Left ventricle myocardium inferior (tissue), 1 donor: Measurements from ENCODE around the gene CUBN. TPM values are rescaled to one million over a fixed set of nuclear protein-coding genes. Genes with fewer than 3 reads are reported as not detected.

Experiments
- DNase-seq: peaks from one replicate; pipeline ENCODE4 v3.0.0-alpha.2; 2020
- H3K27ac ChIP-seq: fragments of 200-600 bp; replicated peaks from 2 replicates; pipeline ENCODE4 v1.8.0; 2021
- H3K27me3 ChIP-seq: fragments of 200-600 bp; 2 replicates; pipeline ENCODE4 v1.8.0; 2021; ENCODE audit warnings: low read depth
- H3K36me3 ChIP-seq: fragments of 200-600 bp; 2 replicates; pipeline ENCODE4 v1.8.0; 2021
- H3K4me1 ChIP-seq: fragments of 200-600 bp; 2 replicates; pipeline ENCODE4 v1.8.0; 2021
- H3K4me3 ChIP-seq: fragments of 200-600 bp; 2 replicates; pipeline ENCODE4 v1.8.0; 2021; ENCODE audit warnings: mild to moderate bottlenecking, moderate library complexity
- H3K9me3 ChIP-seq: fragments of 200-600 bp; replicated peaks from 2 replicates; pipeline ENCODE4 v1.8.0; 2021
- intact Hi-C: fragments of 100-400 bp; cut with micrococcal nuclease; formaldehyde crosslinking; loops from one replicate; pipeline ENCODE4 v1.11.0; 2022
- total RNA-seq: library from RNA; stranded (reverse); fragmentation: NEBNext Ultra II Directional; extraction: Animal tissue kit (Norgen Biotek cat#: 25700); gene quantifications from one replicate; pipeline ENCODE4 v1.2.1, GENCODE V29; 2021
- TF ChIP-seq, protein P1 (sequence below): fragments of 200-600 bp; IDR thresholded peaks from 2 replicates; pipeline ENCODE4 v1.8.0; 2021; ENCODE audit warnings: antibody characterized with exemption, mild to moderate bottlenecking, borderline replicate concordance
- donor health status: DM: no; HTN: yes; CAD: no; lungs with severe emphysema.

The CUBN gene
- total RNA-seq, 1 donor from 2014 or later: 0.44 TPM

DNA sequence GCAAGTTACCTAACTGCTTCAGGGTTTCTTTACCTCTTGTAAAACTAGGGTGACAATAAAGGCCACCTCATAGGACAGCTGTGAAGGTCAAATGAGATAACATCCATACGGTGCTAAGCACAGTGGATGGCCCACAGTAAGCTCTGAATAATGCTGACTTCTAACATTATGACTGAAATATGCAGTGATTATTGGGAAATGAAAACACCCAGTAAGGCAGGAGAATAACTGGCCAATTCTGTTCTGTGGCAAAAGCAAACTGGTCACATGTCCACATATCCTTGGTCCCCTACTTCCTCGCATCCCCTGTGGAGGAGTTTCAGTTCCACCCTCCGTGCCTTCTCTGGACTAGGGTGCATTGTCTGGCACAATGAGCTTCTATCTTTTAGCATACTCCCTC, 1.4 kb downstream of the CUBN start:
- no peaks in the 10 kb centered on the region for H3K27me3 ChIP-seq
- no peak overlapping the region for H3K27ac ChIP-seq
- no peak overlapping the region for H3K4me3 ChIP-seq
- TF ChIP-seq, protein P1, sequence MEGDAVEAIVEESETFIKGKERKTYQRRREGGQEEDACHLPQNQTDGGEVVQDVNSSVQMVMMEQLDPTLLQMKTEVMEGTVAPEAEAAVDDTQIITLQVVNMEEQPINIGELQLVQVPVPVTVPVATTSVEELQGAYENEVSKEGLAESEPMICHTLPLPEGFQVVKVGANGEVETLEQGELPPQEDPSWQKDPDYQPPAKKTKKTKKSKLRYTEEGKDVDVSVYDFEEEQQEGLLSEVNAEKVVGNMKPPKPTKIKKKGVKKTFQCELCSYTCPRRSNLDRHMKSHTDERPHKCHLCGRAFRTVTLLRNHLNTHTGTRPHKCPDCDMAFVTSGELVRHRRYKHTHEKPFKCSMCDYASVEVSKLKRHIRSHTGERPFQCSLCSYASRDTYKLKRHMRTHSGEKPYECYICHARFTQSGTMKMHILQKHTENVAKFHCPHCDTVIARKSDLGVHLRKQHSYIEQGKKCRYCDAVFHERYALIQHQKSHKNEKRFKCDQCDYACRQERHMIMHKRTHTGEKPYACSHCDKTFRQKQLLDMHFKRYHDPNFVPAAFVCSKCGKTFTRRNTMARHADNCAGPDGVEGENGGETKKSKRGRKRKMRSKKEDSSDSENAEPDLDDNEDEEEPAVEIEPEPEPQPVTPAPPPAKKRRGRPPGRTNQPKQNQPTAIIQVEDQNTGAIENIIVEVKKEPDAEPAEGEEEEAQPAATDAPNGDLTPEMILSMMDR: no peak
- intact Hi-C loops: no loop called here
- H3K4me1 ChIP-seq: no peaks in the 10 kb centered on the region
- DNase-seq: no peak
- no peaks in the 10 kb centered on the region for H3K36me3 ChIP-seq
- H3K9me3 ChIP-seq: no peaks in the 10 kb centered on the region

DNA sequence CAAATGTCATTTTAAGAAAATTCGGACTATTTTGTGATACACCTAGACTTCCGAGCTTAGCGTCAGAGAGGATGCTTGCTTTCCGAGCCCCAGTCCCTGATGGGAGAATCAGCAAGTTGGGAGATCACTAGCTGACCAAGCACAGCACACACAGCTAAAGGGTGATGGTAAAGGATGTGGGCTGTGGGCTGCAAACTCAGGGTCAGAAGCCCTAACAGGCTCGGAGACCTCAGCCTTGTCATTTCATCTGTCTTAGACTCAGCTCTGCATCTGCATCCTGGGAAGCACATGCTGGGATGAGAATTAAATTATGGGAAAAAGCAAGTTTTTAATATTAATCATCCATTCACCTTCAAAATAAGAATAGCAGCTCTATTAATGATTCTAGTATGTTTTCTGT, 3.3 kb downstream of the CUBN start:
- intact Hi-C loops: no loop called here
- no peaks in the 10 kb centered on the region for H3K4me1 ChIP-seq
- H3K9me3 ChIP-seq: no peaks in the 10 kb centered on the region
- no peak overlapping the region for H3K4me3 ChIP-seq
- no peak for DNase-seq
- H3K27me3 ChIP-seq: no peaks in the 10 kb centered on the region
- no peak overlapping the region for H3K27ac ChIP-seq
- TF ChIP-seq, protein P1: no peak
- H3K36me3 ChIP-seq: peaks cover 4% of the 10 kb centered on the region

DNA sequence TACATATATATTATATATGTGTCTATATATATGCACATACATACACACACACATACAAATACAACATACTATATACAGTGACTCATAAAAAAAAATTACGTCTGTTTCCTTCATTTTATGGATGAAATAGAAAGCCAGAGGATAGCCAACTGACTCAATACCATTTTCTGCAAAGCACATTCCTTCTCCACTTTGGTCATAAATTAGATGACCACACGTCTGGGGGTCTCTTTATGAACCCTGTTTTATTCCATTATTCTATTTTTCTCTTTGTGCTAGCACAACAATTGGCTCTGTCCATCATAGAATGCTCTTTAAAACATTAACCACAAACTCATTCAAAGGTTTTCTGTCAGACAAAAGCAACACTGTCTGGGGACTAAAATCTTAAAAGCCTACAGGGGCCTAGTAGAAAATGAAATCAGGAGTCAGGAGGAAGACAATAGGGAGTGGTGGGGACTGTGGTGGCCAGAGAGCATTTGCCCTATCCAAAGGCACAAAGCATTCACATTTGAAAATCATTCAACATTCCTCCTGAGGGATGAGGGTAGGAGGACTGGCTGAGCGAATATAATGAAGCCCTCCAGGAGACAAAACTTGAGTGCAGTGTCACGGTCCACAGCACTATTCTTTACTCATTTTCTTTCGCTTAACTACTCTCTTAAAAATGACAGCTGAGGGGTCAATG, 4.3 kb downstream of the CUBN start:
- H3K36me3 ChIP-seq: peaks cover 4% of the 10 kb centered on the region
- intact Hi-C loops: no loop called here
- H3K4me3 ChIP-seq: no peak overlapping the region
- TF ChIP-seq, protein P1: no peak
- DNase-seq: no peak
- H3K9me3 ChIP-seq: no peaks in the 10 kb centered on the region
- H3K27ac ChIP-seq: no peak overlapping the region
- no peaks in the 10 kb centered on the region for H3K27me3 ChIP-seq
- no peaks in the 10 kb centered on the region for H3K4me1 ChIP-seq

- Histone ChIP-seq H3K27me3 (no peaks in the 10 kb centered on the region), H3K4me1 (no peaks in the 10 kb centered on the region), H3K9me3 (no peaks in the 10 kb centered on the region), H3K36me3 (peaks cover 4% of the 10 kb centered on the region), H3K27ac (no peak overlapping the region), H3K4me3 (no peak overlapping the region)
- intact Hi-C loops: no loop called here
- no peak for DNase-seq
- TF ChIP-seq, protein P1: no peak
Measured at GRCh38 chr10:17123961-17124360, 5.7 kb downstream of the CUBN start.

DNA sequence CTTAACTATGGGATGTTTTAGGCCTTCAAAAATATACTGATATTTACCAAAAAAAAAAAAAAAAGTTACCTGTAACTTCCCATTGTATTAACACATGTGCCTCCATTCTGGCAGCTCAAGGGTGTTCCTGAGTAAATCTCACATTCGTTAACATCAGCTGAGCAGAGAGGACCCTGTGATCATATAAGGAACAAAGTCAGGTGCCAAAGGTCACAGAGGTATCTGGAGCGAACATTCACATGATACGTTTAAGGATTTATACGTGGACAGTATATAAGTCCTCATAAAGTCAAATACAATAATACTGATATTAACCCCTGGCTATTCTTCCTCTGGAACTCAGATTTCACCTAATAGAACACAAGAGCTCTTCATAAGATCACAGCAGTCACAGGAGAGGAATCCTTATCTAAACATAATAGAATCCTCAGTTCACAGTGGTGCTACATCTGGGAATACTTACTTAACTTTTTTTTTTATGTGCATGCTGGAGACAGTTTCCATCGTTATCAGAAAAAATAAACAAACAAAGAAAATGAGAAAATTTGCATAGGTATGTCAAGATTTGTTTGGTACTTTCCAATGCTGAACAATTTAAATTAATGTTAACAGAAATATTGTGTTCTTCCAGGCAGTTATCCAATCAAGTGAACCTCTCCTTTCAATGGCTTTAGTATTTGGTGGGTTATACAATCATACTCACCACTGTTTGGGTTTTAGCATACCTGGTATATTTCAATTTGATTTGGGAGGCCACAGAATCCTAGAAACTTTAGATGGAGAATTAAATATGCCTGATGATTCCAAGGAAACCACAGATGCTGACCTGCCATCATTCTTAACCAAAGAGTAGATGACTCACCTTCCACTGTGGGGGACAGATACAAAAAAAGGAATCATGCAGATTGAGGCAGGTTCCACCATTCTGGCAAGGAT, 6.6 kb downstream of the CUBN start:
- Histone ChIP-seq H3K27ac (no peak overlapping the region), H3K4me3 (no peak overlapping the region), H3K9me3 (no peaks in the 10 kb centered on the region), H3K27me3 (no peaks in the 10 kb centered on the region), H3K4me1 (no peaks in the 10 kb centered on the region), H3K36me3 (peaks cover 4% of the 10 kb centered on the region)
- DNase-seq: no peak
- intact Hi-C loops: no loop called here
- TF ChIP-seq, protein P1: no peak
